ENCODE data around the gene EEPD1. TPM values are rescaled to one million over a fixed set of nuclear protein-coding genes. Genes with fewer than 3 reads are reported as not detected.
A peak's percentile ranks its signal among the peaks of the same experiment; 100 is the strongest.

The EEPD1 gene
- total RNA-seq, 6 experiments from 2014 or later: 0.95 to 2.7 (median 1.5) TPM

DNA sequence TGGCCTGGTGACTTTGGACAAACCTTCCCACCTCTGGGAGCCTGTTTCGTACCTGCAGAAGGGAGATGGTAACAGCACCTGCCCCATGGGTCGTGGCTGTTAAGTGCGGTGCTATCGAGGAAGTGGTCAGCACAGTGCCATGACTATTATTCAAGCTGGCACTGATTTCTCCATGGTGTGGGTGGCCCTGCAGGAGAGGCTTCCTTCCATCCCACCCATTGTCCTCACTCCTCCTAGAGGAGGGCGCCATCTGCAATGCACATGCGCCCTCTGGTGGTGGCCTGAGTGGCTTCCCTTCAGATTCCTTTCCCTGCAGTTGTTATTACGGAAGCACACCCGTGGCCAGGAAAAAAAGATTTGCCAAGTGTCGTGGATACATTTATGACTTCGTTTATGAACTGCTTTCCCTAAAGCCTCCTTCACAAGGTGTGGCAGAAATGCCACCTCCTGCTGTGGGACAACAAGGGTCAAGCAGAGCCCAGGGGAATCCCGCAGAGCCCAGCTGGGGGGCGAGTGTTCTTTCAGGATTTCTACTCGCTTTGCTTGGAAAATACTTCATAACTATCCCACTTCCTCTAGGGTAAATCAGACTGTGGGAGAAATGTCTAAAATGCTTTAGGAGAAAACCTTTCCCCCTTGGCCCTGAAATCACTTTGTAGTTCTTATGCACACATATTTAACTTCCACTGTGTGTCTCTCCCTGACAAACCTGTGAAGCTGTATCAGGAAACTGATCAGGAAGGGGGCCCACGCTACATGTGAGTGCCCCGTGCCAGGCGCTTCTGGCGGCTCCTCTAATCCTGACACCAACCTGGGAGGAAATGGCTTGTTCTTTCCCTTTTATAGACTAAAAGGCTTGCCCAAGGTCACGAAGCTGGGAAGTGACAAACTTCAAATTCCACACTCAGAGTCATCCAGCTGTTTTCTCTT, 138.6 kb downstream of the EEPD1 start:
- peak overlapping the region; percentile 90 for H3K4me3 Mint-ChIP-seq
- H3K27me3 Mint-ChIP-seq (ENCODE audit: insufficient read depth): peaks cover 1% of the 10 kb centered on the region; the same call in 1 of the 2 replicates
- H3K9me3 Mint-ChIP-seq: no peaks in the 10 kb centered on the region
- H3K27ac Mint-ChIP-seq: peak overlapping the region; percentile 87
- H3K4me1 Mint-ChIP-seq (ENCODE audit: low read depth): peaks cover 34% of the 10 kb centered on the region
- no peaks in the 10 kb centered on the region for H3K36me3 Mint-ChIP-seq (ENCODE audit: low read depth)
- TF ChIP-seq CTCF (IDR thresholded peaks at IDR 0.05): peak; percentile 100
- DNase-seq: peak; percentile 70

- TF ChIP-seq CTCF (IDR thresholded peaks at IDR 0.05): no peak
- H3K4me3 Mint-ChIP-seq: no peak overlapping the region
- H3K36me3 Mint-ChIP-seq (ENCODE audit: low read depth): no peaks in the 10 kb centered on the region
- peaks cover 1% of the 10 kb centered on the region; the same call in 1 of the 2 replicates for H3K27me3 Mint-ChIP-seq (ENCODE audit: insufficient read depth)
- H3K9me3 Mint-ChIP-seq: no peaks in the 10 kb centered on the region
- DNase-seq: no peak
- H3K4me1 Mint-ChIP-seq (ENCODE audit: low read depth): peaks cover 21% of the 10 kb centered on the region
- no peak overlapping the region for H3K27ac Mint-ChIP-seq
Observed at GRCh38 chr7:36295090-36295489, 142.0 kb downstream of the EEPD1 start.

DNA sequence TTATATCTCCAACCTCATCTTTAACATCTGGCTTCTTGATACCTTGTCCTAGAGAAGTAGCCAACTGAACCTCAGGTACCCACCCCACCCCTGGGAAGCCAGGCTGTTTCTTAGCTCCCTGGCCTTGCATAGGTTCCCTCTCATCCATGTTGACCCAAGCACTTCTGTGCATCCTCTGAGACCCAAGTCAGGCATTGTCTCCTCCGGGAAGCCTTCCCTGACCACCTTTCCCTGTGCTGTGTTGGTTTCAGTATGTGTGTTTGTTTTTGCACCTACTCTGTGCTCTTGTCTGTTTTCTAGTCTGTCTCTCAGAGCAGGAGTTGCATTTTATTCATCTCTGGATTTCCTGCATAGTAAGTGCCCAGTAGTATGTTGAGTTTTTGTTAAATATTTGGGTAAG, 143.2 kb downstream of the EEPD1 start:
- no peak for TF ChIP-seq CTCF (IDR thresholded peaks at IDR 0.05)
- Mint-ChIP-seq H3K36me3 (ENCODE audit: low read depth) (no peaks in the 10 kb centered on the region), H3K27me3 (ENCODE audit: insufficient read depth) (peaks cover 1% of the 10 kb centered on the region; the same call in 1 of the 2 replicates), H3K4me3 (no peak overlapping the region), H3K9me3 (no peaks in the 10 kb centered on the region), H3K4me1 (ENCODE audit: low read depth) (peaks cover 24% of the 10 kb centered on the region), H3K27ac (no peak overlapping the region)
- no peak for DNase-seq

GRCh38 chr7:36297364-36298009, 144.4 kb downstream of the EEPD1 start:
- no peaks in the 10 kb centered on the region for H3K36me3 Mint-ChIP-seq (ENCODE audit: low read depth)
- no peak overlapping the region for H3K4me3 Mint-ChIP-seq
- no peaks in the 10 kb centered on the region; the same call in 1 of the 2 replicates for H3K27me3 Mint-ChIP-seq (ENCODE audit: insufficient read depth)
- no peak for TF ChIP-seq CTCF (IDR thresholded peaks at IDR 0.05)
- no peak overlapping the region for H3K27ac Mint-ChIP-seq
- DNase-seq: no peak
- no peaks in the 10 kb centered on the region for H3K9me3 Mint-ChIP-seq
- peaks cover 24% of the 10 kb centered on the region for H3K4me1 Mint-ChIP-seq (ENCODE audit: low read depth)

DNA sequence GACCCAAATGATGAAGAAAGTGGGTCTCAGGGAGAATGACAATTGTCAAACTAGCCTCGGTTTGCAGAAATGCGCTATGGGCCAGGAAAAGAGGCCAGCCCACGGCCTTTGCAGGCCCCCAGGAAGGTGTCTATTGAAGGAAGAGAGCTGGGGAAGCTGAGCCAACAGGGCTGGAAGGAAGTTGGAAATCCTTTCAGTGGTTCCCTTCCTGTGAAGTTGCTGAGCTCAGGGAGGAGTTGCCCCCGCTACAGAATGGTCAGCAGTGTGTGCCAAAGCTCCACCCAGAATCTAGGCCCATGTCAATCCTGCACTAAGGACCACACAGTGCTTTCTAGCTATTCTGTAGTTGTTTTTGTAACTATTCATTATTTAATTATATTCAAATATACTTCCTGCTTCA, 145.1 kb downstream of the EEPD1 start:
- Mint-ChIP-seq H3K4me3 (no peak overlapping the region), H3K27ac (no peak overlapping the region), H3K9me3 (no peaks in the 10 kb centered on the region), H3K36me3 (ENCODE audit: low read depth) (no peaks in the 10 kb centered on the region), H3K4me1 (ENCODE audit: low read depth) (peaks cover 26% of the 10 kb centered on the region), H3K27me3 (ENCODE audit: insufficient read depth) (no peaks in the 10 kb centered on the region; the same call in 1 of the 2 replicates)
- TF ChIP-seq CTCF (IDR thresholded peaks at IDR 0.05): no peak
- DNase-seq: no peak

All from HFFc6 (cell line).